Glutamatergic neuron (in vitro differentiated cells): ENCODE data around the gene LMO7. TPM values are rescaled to one million over a fixed set of nuclear protein-coding genes. Genes with fewer than 3 reads are reported as not detected.

Experiments used
- DNase-seq: peaks from one replicate; pipeline ENCODE4 v3.0.0; 2022
- H3K27ac Mint-ChIP-seq: one replicate; pipeline ENCODE4 v1.8.0; 2020; ENCODE audit warnings: mild to moderate bottlenecking, mixed read lengths, inconsistent platforms; ENCODE audit not compliant: unreplicated experiment
- H3K27me3 Mint-ChIP-seq: one replicate; pipeline ENCODE4 v1.8.0; 2020; ENCODE audit warnings: mild to moderate bottlenecking, moderate library complexity, mixed read lengths, inconsistent platforms; ENCODE audit not compliant: unreplicated experiment
- H3K36me3 Mint-ChIP-seq: one replicate; pipeline ENCODE4 v1.8.0; 2020; ENCODE audit warnings: mild to moderate bottlenecking, mixed read lengths, inconsistent platforms; ENCODE audit not compliant: unreplicated experiment
- H3K4me1 Mint-ChIP-seq: one replicate; pipeline ENCODE4 v1.8.0; 2020; ENCODE audit warnings: mild to moderate bottlenecking, low read depth, mixed read lengths, inconsistent platforms; ENCODE audit not compliant: unreplicated experiment
- H3K4me3 Mint-ChIP-seq: one replicate; pipeline ENCODE4 v1.8.0; 2020; ENCODE audit warnings: mild to moderate bottlenecking, mixed read lengths, inconsistent platforms; ENCODE audit not compliant: unreplicated experiment
- H3K9me3 Mint-ChIP-seq: one replicate; pipeline ENCODE4 v1.8.0; 2020; ENCODE audit warnings: mild to moderate bottlenecking, moderate library complexity, mixed read lengths, inconsistent platforms; ENCODE audit not compliant: unreplicated experiment
- CTCF ChIP-seq: fragments of 200-600 bp; sonication (generic); IDR thresholded peaks from one replicate; pipeline ENCODE4 v1.5.0; 2021; ENCODE audit not compliant: partially characterized antibody, unreplicated experiment
- total RNA-seq: library from RNA; stranded (reverse); fragmentation: NEBNext Ultra II Directional; extraction: Animal tissue kit (Norgen Biotek cat#: 25700); gene quantifications from one replicate; pipeline ENCODE4 v1.2.1, GENCODE V29; 2021; ENCODE audit not compliant: unreplicated experiment

The LMO7 gene
- total RNA-seq, 1 donor from 2014 or later: 5.0 TPM

- Mint-ChIP-seq H3K27ac (no peak overlapping the region), H3K36me3 (no peaks in the 10 kb centered on the region), H3K9me3 (no peaks in the 10 kb centered on the region), H3K27me3 (no peaks in the 10 kb centered on the region), H3K4me1 (no peaks in the 10 kb centered on the region), H3K4me3 (no peak overlapping the region)
- TF ChIP-seq CTCF: no peak
- no peak for DNase-seq
Measured at GRCh38 chr13:75682326-75682725, 46.2 kb downstream of the LMO7 start.

- Mint-ChIP-seq H3K27ac (no peak overlapping the region), H3K4me3 (no peak overlapping the region)
- no peak for DNase-seq
Measured at GRCh38 chr13:75685239-75685697, 49.1 kb downstream of the LMO7 start.

GRCh38 chr13:75687150-75687763 is 51.1 kb downstream of the LMO7 start:
- Mint-ChIP-seq H3K27me3 (no peaks in the 10 kb centered on the region), H3K4me3 (no peak overlapping the region), H3K9me3 (no peaks in the 10 kb centered on the region), H3K4me1 (no peaks in the 10 kb centered on the region), H3K27ac (no peak overlapping the region), H3K36me3 (no peaks in the 10 kb centered on the region)
- DNase-seq: no peak
- peak; percentile 68 for TF ChIP-seq CTCF

More at GRCh38 chr13:75685239-75685697, 49.1 kb downstream of the LMO7 start:
- Mint-ChIP-seq H3K36me3 (no peaks in the 10 kb centered on the region), H3K9me3 (no peaks in the 10 kb centered on the region), H3K4me1 (no peaks in the 10 kb centered on the region), H3K27me3 (no peaks in the 10 kb centered on the region)
- no peak for TF ChIP-seq CTCF

- Mint-ChIP-seq H3K27me3 (no peaks in the 10 kb centered on the region), H3K36me3 (no peaks in the 10 kb centered on the region), H3K27ac (no peak overlapping the region), H3K9me3 (peaks cover 2% of the 10 kb centered on the region), H3K4me3 (no peak overlapping the region), H3K4me1 (peaks cover 6% of the 10 kb centered on the region)
- DNase-seq: no peak
- TF ChIP-seq CTCF: no peak
Measured at GRCh38 chr13:75689686-75690085, 53.6 kb downstream of the LMO7 start.

GRCh38 chr13:75690607-75691006 is 54.5 kb downstream of the LMO7 start:
- peaks cover 6% of the 10 kb centered on the region for H3K4me1 Mint-ChIP-seq
- no peak for DNase-seq
- H3K9me3 Mint-ChIP-seq: peaks cover 2% of the 10 kb centered on the region
- no peak for TF ChIP-seq CTCF
- no peaks in the 10 kb centered on the region for H3K36me3 Mint-ChIP-seq
- no peak overlapping the region for H3K4me3 Mint-ChIP-seq
- H3K27me3 Mint-ChIP-seq: no peaks in the 10 kb centered on the region
- no peak overlapping the region for H3K27ac Mint-ChIP-seq
